ENCODE measurements around the gene PCYOX1L.

- TF ChIP-seq EZH2 (IDR thresholded peaks at IDR 0.05; ENCODE audit: low read depth, low read length, severe bottlenecking) (no peak), POLR2A (IDR thresholded peaks at IDR 0.05; ENCODE audit: control extremely low read depth in 1 of 2, low read depth in 2 of 2, low read length in 2 of 2) (no peak), CTCF (IDR thresholded peaks at IDR 0.05; ENCODE audit: control extremely low read depth in 1 of 3, insufficient read depth in 1 of 3, low read depth in 1 of 3, low read length in 3 of 3) (no peak), MAX (IDR thresholded peaks at IDR 0.05) (no peak), GABPA (IDR thresholded peaks at IDR 0.05; ENCODE audit: borderline replicate concordance, insufficient read depth, low read length) (no peak), JUND (IDR thresholded peaks at IDR 0.05; ENCODE audit: low read length) (no peak), EGR1 (IDR thresholded peaks at IDR 0.05; ENCODE audit: borderline replicate concordance, low read depth, low read length) (no peak), PHF8 (conservative IDR thresholded peaks at IDR 0.05; ENCODE audit: low read depth, low read length) (no peak), EP300 (IDR thresholded peaks at IDR 0.05; ENCODE audit: borderline replicate concordance in 1 of 2, low read depth in 2 of 2, low read length in 2 of 2) (no peak), CREB1 (IDR thresholded peaks at IDR 0.05) (no peak), POLR2AphosphoS5 (IDR thresholded peaks at IDR 0.05; ENCODE audit: low read depth, low read length) (no peak)
Measured at GRCh38 chr5:149323621-149324205, 34.1 kb upstream of the PCYOX1L start.
